Stomach (tissue), 4 donors: ENCODE results near the gene TEAD3.

Experiments used
- POLR2A ChIP-seq, 4 donors: fragments of 450-650 bp; IDR thresholded peaks; one replicate each; pipeline ENCODE4 v1.6.1; 2016; ENCODE audit warnings: antibody characterized with exemption in 4 of 4, control low read depth in 2 of 4, mild to moderate bottlenecking in 1 of 4, moderate library complexity in 1 of 4
- POLR2AphosphoS5 ChIP-seq, 3 donors: sonication (generic); formaldehyde crosslinking; IDR thresholded peaks; one replicate each; pipeline ENCODE4 v1.6.1; 2016; ENCODE audit warnings: antibody characterized with exemption in 3 of 3

DNA sequence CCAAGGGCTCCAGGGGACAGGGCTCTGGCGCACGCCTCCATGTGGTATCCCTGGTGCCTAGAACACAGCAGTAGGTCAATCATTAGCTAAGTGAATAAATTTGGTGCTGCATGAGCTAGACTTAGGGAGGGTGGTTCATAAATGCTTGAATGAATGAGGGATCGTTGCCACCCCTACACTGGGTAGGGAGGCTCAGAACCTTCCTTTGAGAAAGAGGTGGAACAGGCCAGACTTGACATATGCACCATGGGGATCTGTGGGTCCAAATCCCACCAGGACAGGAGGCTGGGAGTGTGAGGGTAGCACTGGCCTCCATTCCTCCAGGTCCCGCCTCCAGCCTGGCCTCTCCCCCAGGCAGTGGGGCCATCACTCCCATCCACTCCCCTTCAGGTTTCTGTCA is 13.8 kb downstream of the TEAD3 start:
- TF ChIP-seq POLR2A (IDR thresholded peaks at IDR 0.05) (no peak), POLR2AphosphoS5 (IDR thresholded peaks at IDR 0.05) (no peak)
